Neural crest cell (in vitro differentiated cells): ENCODE results near the gene CLPTM1L. TPM values are rescaled to one million over a fixed set of nuclear protein-coding genes. Genes with fewer than 3 reads are reported as not detected.

Experiments
- DNase-seq: peaks from one replicate; pipeline ENCODE4 v3.0.0; 2021; ENCODE audit warnings: low read depth, mixed read lengths, low spot score
- H3K27ac Mint-ChIP-seq: one replicate; pipeline ENCODE4 v1.8.0; 2021; ENCODE audit warnings: mild to moderate bottlenecking, mixed read lengths; ENCODE audit not compliant: unreplicated experiment
- H3K27me3 Mint-ChIP-seq: 2 replicates; pipeline ENCODE4 v1.8.0; 2021; ENCODE audit warnings: low read depth, mild to moderate bottlenecking, mixed read lengths
- H3K36me3 Mint-ChIP-seq: 2 replicates; pipeline ENCODE4 v1.8.0; 2021; ENCODE audit warnings: low read depth, mild to moderate bottlenecking, mixed read lengths
- H3K4me1 Mint-ChIP-seq: 2 replicates; pipeline ENCODE4 v1.8.0; 2021; ENCODE audit warnings: mixed read lengths
- H3K4me3 Mint-ChIP-seq: one replicate; pipeline ENCODE4 v1.8.0; 2021; ENCODE audit warnings: mild to moderate bottlenecking, mixed read lengths
- H3K9me3 Mint-ChIP-seq: 2 replicates; pipeline ENCODE4 v1.8.0; 2021; ENCODE audit warnings: mixed read lengths
- CTCF ChIP-seq: fragments of 200-600 bp; sonication (generic); conservative IDR thresholded peaks from 2 replicates; pipeline ENCODE4 v1.5.0; 2021; ENCODE audit warnings: antibody characterized with exemption, mild to moderate bottlenecking
- total RNA-seq: library from RNA; stranded (reverse); gene quantifications from 2 replicates; pipeline ENCODE4 v1.2.1, GENCODE V29; 2021

Gene CLPTM1L
- total RNA-seq, 1 donor from 2014 or later, result 103 TPM

GRCh38 chr5:1368236-1368635 lies 23.3 kb upstream of the CLPTM1L start:
- no peak for TF ChIP-seq CTCF
- Mint-ChIP-seq H3K27ac (no peak overlapping the region), H3K9me3 (no peaks in the 10 kb centered on the region), H3K4me3 (no peak overlapping the region), H3K4me1 (no peaks in the 10 kb centered on the region), H3K27me3 (peaks cover 87% of the 10 kb centered on the region), H3K36me3 (no peaks in the 10 kb centered on the region)
- no peak for DNase-seq

GRCh38 chr5:1367149-1367548 lies 22.2 kb upstream of the CLPTM1L start:
- H3K9me3 Mint-ChIP-seq, result no peaks in the 10 kb centered on the region
- peaks cover 83% of the 10 kb centered on the region for H3K27me3 Mint-ChIP-seq
- no peak overlapping the region for H3K27ac Mint-ChIP-seq
- no peak for DNase-seq
- no peak for TF ChIP-seq CTCF
- H3K4me3 Mint-ChIP-seq, result no peak overlapping the region
- H3K4me1 Mint-ChIP-seq, result no peaks in the 10 kb centered on the region
- no peaks in the 10 kb centered on the region for H3K36me3 Mint-ChIP-seq

- H3K4me1 Mint-ChIP-seq, result no peaks in the 10 kb centered on the region
- H3K36me3 Mint-ChIP-seq, result no peaks in the 10 kb centered on the region
- no peak overlapping the region for H3K27ac Mint-ChIP-seq
- peaks cover 82% of the 10 kb centered on the region for H3K27me3 Mint-ChIP-seq
- no peaks in the 10 kb centered on the region for H3K9me3 Mint-ChIP-seq
- H3K4me3 Mint-ChIP-seq, result no peak overlapping the region
- no peak for DNase-seq
- no peak for TF ChIP-seq CTCF
Measured at GRCh38 chr5:1366514-1366913, 21.6 kb upstream of the CLPTM1L start.

GRCh38 chr5:1364211-1364610 lies 19.3 kb upstream of the CLPTM1L start:
- DNase-seq, result no peak
- Mint-ChIP-seq H3K36me3 (no peaks in the 10 kb centered on the region), H3K27me3 (peaks cover 69% of the 10 kb centered on the region), H3K4me1 (no peaks in the 10 kb centered on the region), H3K27ac (no peak overlapping the region), H3K4me3 (no peak overlapping the region), H3K9me3 (no peaks in the 10 kb centered on the region)
- TF ChIP-seq CTCF, result no peak

GRCh38 chr5:1363581-1363980 lies 18.7 kb upstream of the CLPTM1L start:
- H3K4me3 Mint-ChIP-seq, result no peak overlapping the region
- H3K36me3 Mint-ChIP-seq, result no peaks in the 10 kb centered on the region
- H3K27me3 Mint-ChIP-seq, result peaks cover 63% of the 10 kb centered on the region
- H3K4me1 Mint-ChIP-seq, result no peaks in the 10 kb centered on the region
- no peak for TF ChIP-seq CTCF
- no peaks in the 10 kb centered on the region for H3K9me3 Mint-ChIP-seq
- no peak for DNase-seq
- no peak overlapping the region for H3K27ac Mint-ChIP-seq

GRCh38 chr5:1363160-1363559 lies 18.3 kb upstream of the CLPTM1L start:
- Mint-ChIP-seq H3K27me3 (peaks cover 59% of the 10 kb centered on the region), H3K9me3 (no peaks in the 10 kb centered on the region), H3K36me3 (no peaks in the 10 kb centered on the region), H3K27ac (no peak overlapping the region), H3K4me3 (no peak overlapping the region), H3K4me1 (no peaks in the 10 kb centered on the region)
- DNase-seq, result no peak
- no peak for TF ChIP-seq CTCF
